ENCODE data around the gene CMTM3. TPM values are rescaled to one million over a fixed set of nuclear protein-coding genes. Genes with fewer than 3 reads are reported as not detected.

Gene CMTM3
- polyA plus RNA-seq, 1 donor (not counting 4 experiments of a cell fraction or from before 2014, with no cell fraction given), result 15.7 TPM

- dilution Hi-C loops (cut with MboI; ENCODE audit: extremely low pct_ligation_motif_present, low sequenced_read_pairs), result no loop called here
- Histone ChIP-seq H3K79me2 (ENCODE audit: control insufficient read depth, insufficient read depth, low read length) (no peaks in the 10 kb centered on the region), H3K27me3 (ENCODE audit: control insufficient read depth, extremely low read depth, insufficient read depth, low read length) (no peaks in the 10 kb centered on the region), H3K9me1 (ENCODE audit: control insufficient read depth, extremely low read depth, insufficient read depth, low read length) (no peaks in the 10 kb centered on the region), H3K27ac (ENCODE audit: control insufficient read depth, insufficient read depth, low read length) (no peak overlapping the region), H3K9me3 (ENCODE audit: control insufficient read depth, low read depth, low read length) (peaks cover 2% of the 10 kb centered on the region), H3K4me2 (ENCODE audit: control insufficient read depth, extremely low read depth, insufficient read depth, low read depth, low read length) (no peak overlapping the region), H3K9ac (ENCODE audit: control insufficient read depth, extremely low read depth, insufficient read depth, low read length) (no peak overlapping the region), H3K4me3 (ENCODE audit: control insufficient read depth in 2 of 3, extremely low read depth in 1 of 3, insufficient read depth in 2 of 3, low read depth in 1 of 3, low read length in 3 of 3) (no peak overlapping the region), H4K20me1 (ENCODE audit: control insufficient read depth, extremely low read depth, insufficient read depth, low read length) (no peaks in the 10 kb centered on the region), H2AFZ (ENCODE audit: control insufficient read depth, low read length) (no peak overlapping the region), H3K4me1 (ENCODE audit: control insufficient read depth, extremely low read depth, insufficient read depth, low read length) (no peaks in the 10 kb centered on the region), H3K36me3 (ENCODE audit: control insufficient read depth in 2 of 2, extremely low read depth in 1 of 2, insufficient read depth in 2 of 2, low read length in 2 of 2) (no peaks in the 10 kb centered on the region)
- DNase-seq (ENCODE audit: low read depth, low spot score), result no peak
- TF ChIP-seq, protein P1, sequence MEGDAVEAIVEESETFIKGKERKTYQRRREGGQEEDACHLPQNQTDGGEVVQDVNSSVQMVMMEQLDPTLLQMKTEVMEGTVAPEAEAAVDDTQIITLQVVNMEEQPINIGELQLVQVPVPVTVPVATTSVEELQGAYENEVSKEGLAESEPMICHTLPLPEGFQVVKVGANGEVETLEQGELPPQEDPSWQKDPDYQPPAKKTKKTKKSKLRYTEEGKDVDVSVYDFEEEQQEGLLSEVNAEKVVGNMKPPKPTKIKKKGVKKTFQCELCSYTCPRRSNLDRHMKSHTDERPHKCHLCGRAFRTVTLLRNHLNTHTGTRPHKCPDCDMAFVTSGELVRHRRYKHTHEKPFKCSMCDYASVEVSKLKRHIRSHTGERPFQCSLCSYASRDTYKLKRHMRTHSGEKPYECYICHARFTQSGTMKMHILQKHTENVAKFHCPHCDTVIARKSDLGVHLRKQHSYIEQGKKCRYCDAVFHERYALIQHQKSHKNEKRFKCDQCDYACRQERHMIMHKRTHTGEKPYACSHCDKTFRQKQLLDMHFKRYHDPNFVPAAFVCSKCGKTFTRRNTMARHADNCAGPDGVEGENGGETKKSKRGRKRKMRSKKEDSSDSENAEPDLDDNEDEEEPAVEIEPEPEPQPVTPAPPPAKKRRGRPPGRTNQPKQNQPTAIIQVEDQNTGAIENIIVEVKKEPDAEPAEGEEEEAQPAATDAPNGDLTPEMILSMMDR (optimal IDR thresholded peaks at IDR 0.05 in 1 of 3, IDR thresholded peaks at IDR 0.05 in 1 of 3, conservative IDR thresholded peaks at IDR 0.05 in 1 of 3; ENCODE audit: extremely low read depth in 1 of 3, insufficient read depth in 2 of 3, low read length in 3 of 3), result no peak
- no peak for TF ChIP-seq EZH2 (IDR thresholded peaks at IDR 0.05; ENCODE audit: low read length)
- no peak for FAIRE-seq
Observed at GRCh38 chr16:66596986-66597848, 7.3 kb upstream of the CMTM3 start.

- dilution Hi-C loops (cut with MboI; ENCODE audit: extremely low pct_ligation_motif_present, low sequenced_read_pairs), result no loop called here
- FAIRE-seq, result no peak
- TF ChIP-seq, protein P1 (optimal IDR thresholded peaks at IDR 0.05 in 1 of 3, IDR thresholded peaks at IDR 0.05 in 1 of 3, conservative IDR thresholded peaks at IDR 0.05 in 1 of 3; ENCODE audit: extremely low read depth in 1 of 3, insufficient read depth in 2 of 3, low read length in 3 of 3), result no peak
- TF ChIP-seq EZH2 (IDR thresholded peaks at IDR 0.05; ENCODE audit: low read length), result no peak
- Histone ChIP-seq H3K9me1 (ENCODE audit: control insufficient read depth, extremely low read depth, insufficient read depth, low read length) (no peaks in the 10 kb centered on the region), H3K79me2 (ENCODE audit: control insufficient read depth, insufficient read depth, low read length) (no peaks in the 10 kb centered on the region), H3K4me3 (ENCODE audit: control insufficient read depth in 2 of 3, extremely low read depth in 1 of 3, insufficient read depth in 2 of 3, low read depth in 1 of 3, low read length in 3 of 3) (no peak overlapping the region), H3K27me3 (ENCODE audit: control insufficient read depth, extremely low read depth, insufficient read depth, low read length) (no peaks in the 10 kb centered on the region), H3K9ac (ENCODE audit: control insufficient read depth, extremely low read depth, insufficient read depth, low read length) (no peak overlapping the region), H3K4me2 (ENCODE audit: control insufficient read depth, extremely low read depth, insufficient read depth, low read depth, low read length) (no peak overlapping the region), H3K36me3 (ENCODE audit: control insufficient read depth in 2 of 2, extremely low read depth in 1 of 2, insufficient read depth in 2 of 2, low read length in 2 of 2) (no peaks in the 10 kb centered on the region), H4K20me1 (ENCODE audit: control insufficient read depth, extremely low read depth, insufficient read depth, low read length) (no peaks in the 10 kb centered on the region), H2AFZ (ENCODE audit: control insufficient read depth, low read length) (no peak overlapping the region), H3K9me3 (ENCODE audit: control insufficient read depth, low read depth, low read length) (peaks cover 2% of the 10 kb centered on the region), H3K4me1 (ENCODE audit: control insufficient read depth, extremely low read depth, insufficient read depth, low read length) (no peaks in the 10 kb centered on the region), H3K27ac (ENCODE audit: control insufficient read depth, insufficient read depth, low read length) (no peak overlapping the region)
- DNase-seq (ENCODE audit: low read depth, low spot score), result no peak
Observed at GRCh38 chr16:66598111-66598510, 6.4 kb upstream of the CMTM3 start.
